Measurements from ENCODE around the gene OR2A7. TPM values are rescaled to one million over a fixed set of nuclear protein-coding genes. Genes with fewer than 3 reads are reported as not detected.
"Not testable (repeated sequence)": the region's sequence is repeated elsewhere in the genome, so short reads cannot be mapped to it uniquely, and the experiment has no call there.

OR2A7 gene
- total RNA-seq, 1 donor from 2014 or later = 0.64 TPM

- not testable (repeated sequence) for H4K20me1 ChIP-seq (ENCODE audit: insufficient read depth, low read length); H3K4me3 ChIP-seq (ENCODE audit: insufficient read depth, low read depth, low read length); H3K27ac ChIP-seq (ENCODE audit: low read depth, low read length); H3K4me1 Mint-ChIP-seq (ENCODE audit: low read depth, unreplicated experiment); H3K9ac ChIP-seq (ENCODE audit: low read length); FAIRE-seq; H3K79me2 ChIP-seq (ENCODE audit: insufficient read depth, low read length); DNase-seq (ENCODE audit: low read depth); H3K27me3 Mint-ChIP-seq (ENCODE audit: low read depth, unreplicated experiment); H2AFZ ChIP-seq (ENCODE audit: low read depth, low read length); H3K9me3 ChIP-seq (ENCODE audit: insufficient read depth, low read depth, low read length); H3K36me3 Mint-ChIP-seq (ENCODE audit: low read depth, unreplicated experiment); H3K9me3 Mint-ChIP-seq (ENCODE audit: unreplicated experiment); H3K4me2 ChIP-seq (ENCODE audit: low read length); H3K4me3 Mint-ChIP-seq (ENCODE audit: unreplicated experiment); H3K36me3 ChIP-seq (ENCODE audit: insufficient read depth, low read length); H3K4me1 ChIP-seq (ENCODE audit: insufficient read depth, low read length); H3K27ac Mint-ChIP-seq (ENCODE audit: unreplicated experiment); H3K27me3 ChIP-seq (ENCODE audit: insufficient read depth, low read length)
Measured at GRCh38 chr7:144283716-144284115, 19.1 kb upstream of the OR2A7 start.

- H3K27ac ChIP-seq (ENCODE audit: low read depth, low read length) = not testable (repeated sequence)
Measured at GRCh38 chr7:144282490-144282889, 17.9 kb upstream of the OR2A7 start.

DNA sequence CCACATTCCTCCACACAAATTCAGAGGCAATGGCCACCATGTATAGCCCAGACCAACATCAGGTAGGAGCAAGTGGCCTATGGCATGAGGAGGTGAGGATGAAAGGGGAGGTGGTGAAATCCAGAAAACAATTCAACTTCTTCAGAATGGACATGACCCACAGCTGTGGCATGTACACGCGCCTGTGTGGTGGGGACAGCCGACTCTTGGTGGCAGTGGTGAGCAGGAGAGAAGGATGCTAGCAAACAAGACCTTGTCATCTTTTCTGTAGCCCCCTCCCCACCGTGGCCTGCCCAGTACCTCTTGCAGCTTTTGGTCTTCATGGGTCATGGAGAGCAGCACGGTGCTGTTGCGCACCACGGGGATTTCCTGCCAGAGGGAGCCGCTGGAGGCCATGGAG is 17.4 kb upstream of the OR2A7 start:
- not testable (repeated sequence) for H2AFZ ChIP-seq (ENCODE audit: low read depth, low read length); H3K4me3 Mint-ChIP-seq (ENCODE audit: unreplicated experiment); H3K9me3 Mint-ChIP-seq (ENCODE audit: unreplicated experiment); H3K36me3 Mint-ChIP-seq (ENCODE audit: low read depth, unreplicated experiment); H3K27ac Mint-ChIP-seq (ENCODE audit: unreplicated experiment); H3K27ac ChIP-seq (ENCODE audit: low read depth, low read length); H3K79me2 ChIP-seq (ENCODE audit: insufficient read depth, low read length); H3K9ac ChIP-seq (ENCODE audit: low read length); H3K36me3 ChIP-seq (ENCODE audit: insufficient read depth, low read length); H3K4me1 ChIP-seq (ENCODE audit: insufficient read depth, low read length); H3K4me1 Mint-ChIP-seq (ENCODE audit: low read depth, unreplicated experiment); DNase-seq (ENCODE audit: low read depth); H3K4me3 ChIP-seq (ENCODE audit: insufficient read depth, low read depth, low read length); H3K27me3 Mint-ChIP-seq (ENCODE audit: low read depth, unreplicated experiment); FAIRE-seq; H4K20me1 ChIP-seq (ENCODE audit: insufficient read depth, low read length); H3K4me2 ChIP-seq (ENCODE audit: low read length); H3K9me3 ChIP-seq (ENCODE audit: insufficient read depth, low read depth, low read length); H3K27me3 ChIP-seq (ENCODE audit: insufficient read depth, low read length)

More at GRCh38 chr7:144282490-144282889, 17.9 kb upstream of the OR2A7 start:
- H3K79me2 ChIP-seq (ENCODE audit: insufficient read depth, low read length); FAIRE-seq; H3K9me3 ChIP-seq (ENCODE audit: insufficient read depth, low read depth, low read length); DNase-seq (ENCODE audit: low read depth); H3K27ac Mint-ChIP-seq (ENCODE audit: unreplicated experiment); H3K4me1 ChIP-seq (ENCODE audit: insufficient read depth, low read length); H4K20me1 ChIP-seq (ENCODE audit: insufficient read depth, low read length); H3K27me3 ChIP-seq (ENCODE audit: insufficient read depth, low read length); H3K4me1 Mint-ChIP-seq (ENCODE audit: low read depth, unreplicated experiment); H3K4me3 Mint-ChIP-seq (ENCODE audit: unreplicated experiment); H3K27me3 Mint-ChIP-seq (ENCODE audit: low read depth, unreplicated experiment); H3K4me2 ChIP-seq (ENCODE audit: low read length); H3K9me3 Mint-ChIP-seq (ENCODE audit: unreplicated experiment); H3K4me3 ChIP-seq (ENCODE audit: insufficient read depth, low read depth, low read length); H3K36me3 Mint-ChIP-seq (ENCODE audit: low read depth, unreplicated experiment); H3K36me3 ChIP-seq (ENCODE audit: insufficient read depth, low read length); H3K9ac ChIP-seq (ENCODE audit: low read length); H2AFZ ChIP-seq (ENCODE audit: low read depth, low read length): not testable (repeated sequence)

DNA sequence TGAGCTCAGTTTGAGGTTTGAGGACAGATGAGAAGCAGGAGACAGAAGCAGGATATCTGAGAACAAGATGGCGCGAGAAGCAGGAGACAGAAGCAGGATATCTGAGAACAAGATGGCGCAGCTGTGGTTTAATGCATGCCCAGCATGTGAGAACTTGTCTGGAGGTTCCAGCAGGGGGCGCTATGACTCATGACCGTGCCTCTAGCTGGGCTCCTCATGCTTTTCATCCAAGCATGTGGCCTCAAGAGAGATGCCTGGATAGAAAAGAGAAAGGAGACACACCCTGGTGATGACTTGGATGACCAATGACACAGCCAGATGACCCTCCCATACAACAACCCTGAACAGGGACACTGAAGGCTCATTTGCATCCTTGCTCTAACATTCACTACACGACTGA is 15.4 kb upstream of the OR2A7 start:
- not testable (repeated sequence) for H3K27ac ChIP-seq (ENCODE audit: low read depth, low read length); H3K27me3 ChIP-seq (ENCODE audit: insufficient read depth, low read length); H3K36me3 ChIP-seq (ENCODE audit: insufficient read depth, low read length); H4K20me1 ChIP-seq (ENCODE audit: insufficient read depth, low read length); DNase-seq (ENCODE audit: low read depth); H3K4me1 ChIP-seq (ENCODE audit: insufficient read depth, low read length); H3K27me3 Mint-ChIP-seq (ENCODE audit: low read depth, unreplicated experiment); H3K4me3 Mint-ChIP-seq (ENCODE audit: unreplicated experiment); H3K27ac Mint-ChIP-seq (ENCODE audit: unreplicated experiment); H3K9ac ChIP-seq (ENCODE audit: low read length); H3K79me2 ChIP-seq (ENCODE audit: insufficient read depth, low read length); H3K4me2 ChIP-seq (ENCODE audit: low read length); H3K9me3 Mint-ChIP-seq (ENCODE audit: unreplicated experiment); H3K9me3 ChIP-seq (ENCODE audit: insufficient read depth, low read depth, low read length); H3K4me3 ChIP-seq (ENCODE audit: insufficient read depth, low read depth, low read length); H3K4me1 Mint-ChIP-seq (ENCODE audit: low read depth, unreplicated experiment); FAIRE-seq; H2AFZ ChIP-seq (ENCODE audit: low read depth, low read length); H3K36me3 Mint-ChIP-seq (ENCODE audit: low read depth, unreplicated experiment)

DNA sequence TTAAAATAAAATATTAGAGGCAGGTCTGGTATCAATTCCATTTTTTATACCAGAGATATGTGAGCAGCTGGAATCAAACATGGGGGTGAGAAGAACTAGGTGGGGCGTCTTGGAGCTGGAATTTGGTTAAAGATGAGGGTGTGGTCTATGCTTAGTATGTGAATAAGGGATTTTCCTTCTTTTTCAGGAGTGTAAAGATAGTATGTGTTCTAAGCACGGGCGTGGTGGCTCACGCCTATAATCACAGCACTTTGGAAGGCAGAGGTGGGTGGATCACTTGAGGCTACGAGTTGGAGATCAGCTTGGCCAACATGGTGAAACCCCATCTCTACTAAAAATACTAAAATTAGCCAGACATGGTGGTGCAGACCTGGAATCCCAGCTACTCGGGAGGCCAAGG is 10.7 kb upstream of the OR2A7 start:
- H3K9me3 ChIP-seq (ENCODE audit: insufficient read depth, low read depth, low read length); H3K27ac Mint-ChIP-seq (ENCODE audit: unreplicated experiment); H3K9me3 Mint-ChIP-seq (ENCODE audit: unreplicated experiment); H3K4me3 ChIP-seq (ENCODE audit: insufficient read depth, low read depth, low read length); H3K4me2 ChIP-seq (ENCODE audit: low read length); H3K9ac ChIP-seq (ENCODE audit: low read length); H3K36me3 Mint-ChIP-seq (ENCODE audit: low read depth, unreplicated experiment); H2AFZ ChIP-seq (ENCODE audit: low read depth, low read length); H3K4me1 Mint-ChIP-seq (ENCODE audit: low read depth, unreplicated experiment); H3K27me3 Mint-ChIP-seq (ENCODE audit: low read depth, unreplicated experiment); H3K27me3 ChIP-seq (ENCODE audit: insufficient read depth, low read length); H3K79me2 ChIP-seq (ENCODE audit: insufficient read depth, low read length); H3K4me1 ChIP-seq (ENCODE audit: insufficient read depth, low read length); H3K27ac ChIP-seq (ENCODE audit: low read depth, low read length); H3K36me3 ChIP-seq (ENCODE audit: insufficient read depth, low read length); H4K20me1 ChIP-seq (ENCODE audit: insufficient read depth, low read length); DNase-seq (ENCODE audit: low read depth); H3K4me3 Mint-ChIP-seq (ENCODE audit: unreplicated experiment); FAIRE-seq: not testable (repeated sequence)

- not testable (repeated sequence) for H4K20me1 ChIP-seq (ENCODE audit: insufficient read depth, low read length); DNase-seq (ENCODE audit: low read depth); H3K36me3 Mint-ChIP-seq (ENCODE audit: low read depth, unreplicated experiment); H3K4me1 ChIP-seq (ENCODE audit: insufficient read depth, low read length); H3K27ac ChIP-seq (ENCODE audit: low read depth, low read length); H3K4me1 Mint-ChIP-seq (ENCODE audit: low read depth, unreplicated experiment); H2AFZ ChIP-seq (ENCODE audit: low read depth, low read length); H3K79me2 ChIP-seq (ENCODE audit: insufficient read depth, low read length); H3K27me3 ChIP-seq (ENCODE audit: insufficient read depth, low read length); H3K9me3 ChIP-seq (ENCODE audit: insufficient read depth, low read depth, low read length); H3K9ac ChIP-seq (ENCODE audit: low read length); H3K4me2 ChIP-seq (ENCODE audit: low read length); H3K9me3 Mint-ChIP-seq (ENCODE audit: unreplicated experiment); H3K27me3 Mint-ChIP-seq (ENCODE audit: low read depth, unreplicated experiment); H3K36me3 ChIP-seq (ENCODE audit: insufficient read depth, low read length); H3K4me3 Mint-ChIP-seq (ENCODE audit: unreplicated experiment); H3K4me3 ChIP-seq (ENCODE audit: insufficient read depth, low read depth, low read length); H3K27ac Mint-ChIP-seq (ENCODE audit: unreplicated experiment); FAIRE-seq
Measured at GRCh38 chr7:144269188-144269587, 4.6 kb upstream of the OR2A7 start, which contains the start of gene CTAGE8. Gene CTAGE8, minus strand, starts transcription at chr7:144269288. Its CDS starts 38 bp downstream, at chr7:144269250.

All from astrocyte (in vitro differentiated cells and primary cell).